Effector CD4-positive, alpha-beta T cell (primary cell): ENCODE data around the gene GNLY.
A peak's percentile ranks its signal among the peaks of the same experiment; 100 is the strongest.

Source experiments
- DNase-seq: peaks from one replicate; pipeline ENCODE4 v3.0.0-alpha.2; 2020

The GNLY gene

GRCh38 chr2:85690932-85691331 is 3.2 kb upstream of the GNLY start:
- no peak for DNase-seq

DNA sequence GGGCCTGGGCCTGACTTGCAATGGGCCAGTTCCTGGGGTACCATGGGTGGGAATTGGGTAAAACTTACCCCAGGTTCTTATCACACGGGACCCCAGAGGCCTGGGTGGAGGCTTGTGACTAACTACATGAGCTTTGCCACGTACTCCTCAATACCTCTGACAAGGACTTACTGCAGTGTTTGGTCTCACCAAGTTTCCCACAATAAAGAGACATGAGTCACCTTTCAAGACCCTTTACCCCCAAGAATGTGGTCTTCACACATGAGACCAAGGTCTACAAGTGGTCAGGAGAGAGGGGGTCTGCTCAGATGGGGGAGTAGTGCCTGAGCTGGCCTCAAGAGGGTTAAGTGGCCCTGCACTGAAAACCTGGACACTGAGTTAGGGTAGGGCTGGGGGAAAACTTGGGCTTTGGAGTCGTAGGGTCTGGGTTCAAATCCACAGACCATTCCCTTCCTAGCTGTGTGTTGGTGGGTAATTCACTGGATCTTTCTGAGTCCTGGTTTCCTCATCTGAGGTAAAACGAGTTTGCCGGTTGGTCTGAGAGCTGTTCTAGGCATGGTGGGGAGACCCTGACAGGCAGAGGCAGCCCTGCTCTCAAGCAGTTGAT is 2.0 kb upstream of the GNLY start:
- no peak for DNase-seq

DNA sequence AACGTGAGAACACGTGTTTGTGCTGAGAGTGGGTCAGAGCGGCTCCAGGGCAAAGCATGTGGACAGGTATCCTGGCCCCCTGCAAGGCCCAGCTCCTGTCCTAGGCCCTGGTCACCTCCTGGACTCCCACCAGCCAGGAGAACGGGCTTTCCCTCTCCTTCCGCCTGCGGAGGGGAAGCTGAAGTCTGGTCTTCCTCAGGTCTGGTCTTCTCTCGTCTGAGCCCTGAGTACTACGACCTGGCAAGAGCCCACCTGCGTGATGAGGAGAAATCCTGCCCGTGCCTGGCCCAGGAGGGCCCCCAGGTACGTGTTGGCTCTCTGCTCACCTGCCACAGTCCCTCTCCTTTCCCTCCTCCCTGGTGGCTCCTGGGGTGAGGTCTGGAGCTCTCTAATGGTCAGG is 963 bp downstream of the GNLY start:
- DNase-seq, result no peak

DNA sequence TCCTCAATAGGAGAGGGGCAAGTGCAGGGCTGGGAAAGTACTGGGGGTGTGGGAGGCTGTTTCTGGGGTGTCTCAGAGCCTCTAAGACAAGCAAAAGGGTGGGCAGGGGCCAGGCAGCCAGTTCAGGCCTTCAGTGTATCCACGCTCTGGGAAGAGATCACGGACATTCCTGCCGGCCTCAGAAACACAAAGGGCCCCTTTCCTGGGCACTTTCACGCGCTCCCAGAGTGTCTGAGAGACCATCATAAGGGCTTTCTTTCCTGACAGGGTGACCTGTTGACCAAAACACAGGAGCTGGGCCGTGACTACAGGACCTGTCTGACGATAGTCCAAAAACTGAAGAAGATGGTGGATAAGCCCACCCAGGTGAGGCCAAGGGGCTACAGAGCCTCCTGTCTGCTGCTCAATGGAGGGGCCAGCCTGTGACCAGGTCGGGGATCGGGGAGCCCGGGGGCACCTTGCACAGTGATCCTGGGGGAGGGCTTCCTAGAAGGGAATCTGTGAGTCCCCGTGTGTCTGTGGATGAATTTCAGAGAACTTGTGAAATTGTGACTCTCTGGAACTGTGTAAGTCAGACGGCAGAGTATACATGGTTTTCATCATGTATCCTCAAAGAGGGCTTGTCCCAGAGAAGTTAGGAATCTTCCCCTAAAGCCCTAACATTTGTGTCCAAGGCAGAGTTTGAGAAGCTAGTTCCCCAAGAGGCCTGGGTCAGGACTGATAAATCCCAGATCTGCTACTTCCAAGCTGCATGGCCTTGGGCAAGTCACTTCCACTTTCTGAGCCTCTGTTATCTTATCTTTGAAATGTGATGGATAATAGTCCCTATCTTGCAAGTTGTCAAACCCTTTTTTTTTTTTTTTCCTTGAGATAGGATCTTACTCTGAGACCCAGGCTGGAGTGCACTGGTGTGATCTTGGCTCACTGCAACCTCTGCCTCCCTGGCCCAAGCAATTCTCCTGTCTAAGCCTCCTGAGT is 1.8 kb downstream of the GNLY start:
- DNase-seq, result no peak

DNA sequence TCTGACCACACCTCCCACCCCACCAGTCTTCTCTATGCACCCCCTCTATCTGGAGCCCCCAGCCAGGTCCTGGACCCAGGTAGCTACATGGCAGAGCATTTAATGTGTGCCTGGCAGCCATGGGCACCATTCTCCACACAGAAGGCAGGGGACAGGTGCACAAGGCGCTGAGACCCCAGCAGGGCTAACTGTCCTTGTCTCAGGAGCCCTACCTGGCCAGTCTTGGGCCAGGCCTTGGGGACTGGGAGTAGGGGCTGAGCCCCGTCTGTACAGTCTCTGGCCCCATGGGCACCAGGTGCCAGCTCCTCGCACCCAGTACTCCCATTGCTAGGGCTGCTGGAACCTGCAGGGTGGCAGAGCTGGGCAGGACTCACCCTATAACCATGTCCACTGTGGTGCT is 2.9 kb downstream of the GNLY start:
- DNase-seq, result no peak

DNA sequence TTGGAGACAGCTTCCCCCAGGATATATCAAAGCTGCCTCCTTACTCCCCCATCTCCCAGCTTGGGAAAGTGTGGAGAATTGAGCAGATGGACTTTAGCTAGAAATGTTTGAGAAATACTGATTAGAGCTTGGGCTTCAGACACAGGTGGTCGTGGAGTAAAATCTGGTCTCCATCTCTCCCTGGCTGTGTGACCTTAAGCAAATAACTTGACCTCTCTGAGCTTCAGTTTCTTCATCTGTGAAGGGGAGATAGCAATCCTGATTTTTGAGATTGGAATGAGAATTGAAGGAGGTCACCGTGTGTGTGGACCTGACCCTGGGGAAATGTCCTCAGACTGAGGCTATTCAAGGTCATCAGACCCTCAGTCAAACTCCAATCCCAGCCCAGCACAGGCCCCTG is 3.6 kb downstream of the GNLY start:
- no peak for DNase-seq

DNA sequence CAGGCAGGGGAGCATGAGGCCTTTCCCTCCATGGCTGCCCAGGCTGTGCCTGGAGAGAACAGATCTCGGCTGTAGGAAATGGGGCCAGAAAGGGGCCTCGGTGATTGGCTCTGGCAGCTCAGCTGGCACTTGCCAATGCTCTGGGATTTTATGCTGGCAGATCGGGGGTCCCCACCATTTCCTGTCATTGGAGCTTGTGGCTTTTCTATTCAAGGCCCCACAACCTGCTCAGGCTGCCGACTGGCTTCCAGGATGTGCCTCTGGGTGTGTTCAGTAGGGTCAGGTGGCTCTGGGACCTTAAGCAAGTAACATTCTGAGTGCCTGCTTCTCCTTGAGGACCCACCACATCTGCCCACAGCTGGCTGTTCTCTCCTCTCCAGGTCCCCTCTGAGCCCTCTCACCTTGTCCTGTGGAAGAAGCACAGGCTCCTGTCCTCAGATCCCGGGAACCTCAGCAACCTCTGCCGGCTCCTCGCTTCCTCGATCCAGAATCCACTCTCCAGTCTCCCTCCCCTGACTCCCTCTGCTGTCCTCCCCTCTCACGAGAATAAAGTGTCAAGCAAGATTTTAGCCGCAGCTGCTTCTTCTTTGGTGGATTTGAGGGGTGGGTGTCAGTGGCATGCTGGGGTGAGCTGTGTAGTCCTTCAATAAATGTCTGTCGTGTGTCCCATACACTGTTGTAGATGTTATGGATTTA is 4.2 kb downstream of the GNLY start:
- no peak for DNase-seq

DNA sequence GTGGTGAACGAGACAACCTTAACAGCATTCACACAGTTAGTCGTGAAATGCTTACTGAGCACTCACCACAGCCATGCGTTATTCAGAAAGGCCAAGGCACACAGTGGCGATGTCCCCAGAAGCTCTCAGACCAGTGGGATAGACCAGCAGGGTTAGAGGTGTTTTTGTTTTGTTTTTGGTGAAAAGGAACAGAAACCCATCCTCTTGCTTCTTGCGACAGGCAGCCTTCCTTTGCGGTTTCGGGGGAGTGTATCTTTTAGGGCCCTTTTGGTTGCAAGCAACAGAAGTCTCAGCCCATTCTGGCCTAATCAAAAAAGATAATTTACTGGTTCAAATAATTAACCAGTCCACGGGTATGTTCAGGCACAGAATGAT is 4.7 kb downstream of the GNLY start:
- no peak for DNase-seq

GRCh38 chr2:85699325-85699724 is 5.2 kb downstream of the GNLY start:
- no peak for DNase-seq

DNA sequence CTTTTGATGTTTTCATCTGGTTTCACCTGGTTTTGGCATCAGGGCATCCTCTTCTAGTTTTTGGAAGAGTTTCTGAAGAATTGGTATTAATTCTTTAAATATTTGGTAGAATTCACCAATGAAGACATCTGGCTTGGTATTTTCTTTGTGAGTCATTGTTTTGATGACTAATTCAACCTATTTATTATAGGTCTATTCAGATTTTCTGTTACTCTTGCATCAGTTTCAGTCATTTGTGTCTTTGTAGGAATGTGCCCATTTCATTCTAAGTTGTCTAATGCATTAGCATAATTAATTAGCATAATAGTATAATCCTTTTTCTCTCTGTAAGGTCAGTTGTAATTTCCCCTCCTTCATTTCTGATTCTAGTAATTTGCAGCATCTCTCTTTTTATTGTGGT is 8.0 kb downstream of the GNLY start:
- no peak for DNase-seq

DNA sequence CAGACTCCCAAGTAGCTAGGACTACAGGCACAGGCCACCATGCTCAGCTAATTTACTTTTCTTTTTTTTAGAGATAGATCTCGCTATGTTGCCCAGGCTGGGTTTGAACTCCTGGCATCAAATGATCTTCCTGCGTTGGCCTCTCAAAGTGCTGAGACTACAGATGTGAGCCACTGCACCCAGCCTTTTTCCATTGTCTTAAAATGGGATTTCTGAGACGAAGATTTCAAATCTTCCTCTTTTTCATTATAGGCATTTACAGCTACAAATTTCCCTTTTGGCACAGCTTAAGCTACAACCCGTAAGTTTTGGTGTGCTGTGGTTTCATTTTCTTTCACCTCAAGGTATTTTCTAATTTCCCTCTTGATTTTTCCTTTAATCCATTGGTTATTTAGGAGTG is 8.6 kb downstream of the GNLY start:
- DNase-seq, result no peak

- no peak for DNase-seq
Observed at GRCh38 chr2:85703329-85703728, 9.2 kb downstream of the GNLY start.

GRCh38 chr2:85704038-85704437 is 9.9 kb downstream of the GNLY start:
- no peak for DNase-seq

- DNase-seq, result no peak
Observed at GRCh38 chr2:85704800-85705679, 10.9 kb downstream of the GNLY start.

GRCh38 chr2:85705680-85706039 is 11.5 kb downstream of the GNLY start:
- DNase-seq, result no peak

DNA sequence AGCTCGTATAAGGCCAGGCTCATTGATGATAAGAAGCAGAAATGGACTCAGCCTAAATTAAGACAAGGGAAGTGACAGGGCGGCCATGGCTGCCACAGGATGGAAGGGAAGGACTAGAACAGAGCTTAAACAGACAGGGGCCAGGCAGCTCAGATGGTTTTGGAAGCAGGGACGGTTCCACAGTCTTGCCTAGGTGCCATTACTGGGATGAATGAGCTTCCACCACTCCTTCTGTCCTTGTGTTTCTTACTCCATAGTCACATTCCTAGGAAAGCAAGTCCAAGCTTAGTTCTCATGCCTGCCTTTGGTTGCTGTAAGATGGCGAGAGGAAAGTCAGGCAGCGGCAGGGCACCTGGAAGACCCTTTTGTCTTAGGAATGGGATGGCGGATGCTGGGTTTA is 11.9 kb downstream of the GNLY start:
- no peak for DNase-seq

DNA sequence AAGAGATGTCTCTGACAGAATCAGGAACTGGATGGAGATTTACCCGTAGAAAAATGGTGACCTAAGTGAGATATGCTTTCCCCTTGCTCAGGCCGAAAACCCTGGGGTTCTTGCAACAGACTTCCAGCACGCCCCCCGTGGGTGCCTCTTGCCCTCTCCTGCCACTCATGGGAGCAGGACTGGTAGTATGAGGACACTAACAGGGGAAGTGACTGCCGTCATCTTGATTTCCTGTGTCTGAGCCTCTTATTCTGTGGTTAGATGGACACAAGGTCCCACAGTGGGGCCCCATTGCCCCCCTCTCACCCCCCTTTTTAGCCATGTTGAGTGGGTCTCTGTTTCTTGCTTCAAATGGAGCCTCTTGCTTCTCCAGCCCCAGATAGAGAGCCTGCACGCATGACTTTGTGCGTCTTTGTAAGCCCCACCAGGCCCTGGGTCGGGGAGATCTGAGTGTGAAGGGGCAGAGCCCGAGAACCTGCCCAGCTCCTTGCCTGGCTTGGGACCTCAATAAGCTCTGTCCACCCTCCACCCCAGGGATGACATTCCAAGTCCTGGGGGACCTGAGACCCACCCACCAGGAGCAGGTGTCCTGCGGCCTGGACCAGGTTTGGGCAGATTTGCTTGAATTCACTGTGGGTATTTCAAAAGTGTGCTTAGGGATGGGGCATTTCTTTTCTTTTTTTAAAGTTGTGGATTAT is 12.6 kb downstream of the GNLY start:
- no peak for DNase-seq

DNA sequence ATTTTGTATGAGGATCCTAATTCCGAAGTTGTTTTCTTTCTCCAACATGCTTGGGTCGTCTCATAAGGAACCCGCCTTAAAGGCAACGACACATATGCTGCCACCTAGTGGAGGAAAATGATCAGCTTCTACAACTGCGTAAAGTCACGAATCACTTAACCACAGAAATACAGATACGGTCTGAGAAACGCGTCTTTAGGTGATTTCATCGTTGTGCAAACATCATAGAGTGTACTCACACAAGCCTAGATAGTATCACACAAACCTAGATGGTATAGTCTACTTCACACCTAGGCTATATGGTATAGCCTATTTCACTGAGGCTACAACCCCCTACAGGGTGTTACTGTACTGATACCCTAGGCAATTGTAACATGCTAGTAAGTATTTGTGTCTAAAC is 13.1 kb downstream of the GNLY start:
- peak; percentile 51 for DNase-seq

GRCh38 chr2:85708641-85709040 is 14.5 kb downstream of the GNLY start:
- no peak for DNase-seq

GRCh38 chr2:85709401-85709811 is 15.2 kb downstream of the GNLY start:
- DNase-seq, result no peak

DNA sequence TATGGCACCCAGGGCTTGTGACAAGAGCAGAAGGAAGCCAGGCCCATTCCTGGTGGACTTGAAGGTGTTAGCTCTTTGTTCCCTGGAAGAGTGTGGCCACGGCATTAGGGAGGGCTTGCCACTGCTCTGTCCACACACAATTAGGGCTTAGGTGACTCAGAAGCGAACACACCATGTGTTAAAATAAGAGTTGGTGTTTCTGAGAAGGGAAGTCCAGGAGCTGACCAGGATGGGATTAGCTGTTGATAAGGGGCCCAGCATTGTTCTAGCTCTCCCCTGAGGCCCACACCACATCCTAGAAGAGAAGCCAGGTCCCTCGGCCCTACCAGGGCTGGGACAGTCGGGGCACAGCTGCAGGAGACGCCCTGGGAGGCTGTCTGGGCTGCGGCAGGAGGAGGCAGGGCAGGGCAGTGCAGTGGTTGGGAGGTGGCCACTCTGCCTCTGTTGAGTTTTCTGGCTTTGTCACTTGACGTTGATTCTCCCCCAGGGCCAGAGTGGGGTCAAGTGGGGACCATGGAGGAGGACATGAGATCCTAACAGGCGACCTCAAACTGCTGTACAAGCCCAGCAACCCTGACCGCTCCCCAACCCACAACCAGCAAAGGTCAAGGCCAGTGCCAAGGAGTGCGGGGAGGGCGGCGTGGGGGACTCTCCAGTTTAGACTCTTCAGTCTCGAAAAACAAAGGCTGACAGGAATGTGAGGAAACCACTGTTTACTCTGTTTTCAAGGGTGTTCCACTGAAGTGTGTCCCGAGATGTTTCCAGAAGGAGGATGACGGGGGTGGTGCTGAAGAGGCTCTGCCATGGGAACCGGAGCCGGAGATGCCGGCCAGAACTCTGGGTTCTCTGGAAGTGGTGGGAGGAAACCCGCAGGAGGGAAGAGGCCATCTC is 16.8 kb downstream of the GNLY start:
- DNase-seq, result no peak
